Measurements from ENCODE around the gene FAM136A.
"Not testable (repeated sequence)": the region's sequence is repeated elsewhere in the genome, so short reads cannot be mapped to it uniquely, and the experiment has no call there.

FAM136A gene

GRCh38 chr2:70283500-70284191 is 18.2 kb downstream of the FAM136A start:
- DNase-seq: no peak

GRCh38 chr2:70282439-70282838 is 19.4 kb downstream of the FAM136A start:
- no peak for DNase-seq

DNA sequence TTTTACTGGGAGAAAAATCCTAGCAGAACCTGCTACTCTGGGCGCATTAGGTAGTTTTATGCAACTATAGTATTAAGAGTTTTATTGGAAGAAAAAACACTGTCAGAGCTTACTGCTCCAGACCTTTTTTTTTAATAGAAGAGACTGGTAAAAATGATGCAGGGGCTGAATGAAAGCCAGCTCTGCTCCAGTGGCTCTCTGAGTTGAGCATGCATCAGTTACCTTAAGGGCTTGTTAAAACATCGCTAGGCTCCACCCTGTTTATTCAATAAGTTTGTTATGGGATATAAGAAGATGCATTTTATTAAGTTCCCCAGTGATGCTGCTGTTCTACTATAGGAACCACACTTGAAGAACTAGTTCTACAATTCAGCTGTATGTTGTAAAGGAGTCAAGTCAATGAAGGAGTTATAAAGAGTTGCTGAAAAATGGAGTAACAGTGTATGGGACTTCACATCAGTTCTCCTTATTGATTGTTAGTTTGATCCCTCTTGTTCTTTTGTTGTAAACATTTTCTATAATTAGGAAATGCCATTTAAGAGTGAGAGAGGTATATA is 21.5 kb downstream of the FAM136A start:
- no peak for DNase-seq

GRCh38 chr2:70270323-70270722 is 31.5 kb downstream of the FAM136A start:
- no peak for DNase-seq

DNA sequence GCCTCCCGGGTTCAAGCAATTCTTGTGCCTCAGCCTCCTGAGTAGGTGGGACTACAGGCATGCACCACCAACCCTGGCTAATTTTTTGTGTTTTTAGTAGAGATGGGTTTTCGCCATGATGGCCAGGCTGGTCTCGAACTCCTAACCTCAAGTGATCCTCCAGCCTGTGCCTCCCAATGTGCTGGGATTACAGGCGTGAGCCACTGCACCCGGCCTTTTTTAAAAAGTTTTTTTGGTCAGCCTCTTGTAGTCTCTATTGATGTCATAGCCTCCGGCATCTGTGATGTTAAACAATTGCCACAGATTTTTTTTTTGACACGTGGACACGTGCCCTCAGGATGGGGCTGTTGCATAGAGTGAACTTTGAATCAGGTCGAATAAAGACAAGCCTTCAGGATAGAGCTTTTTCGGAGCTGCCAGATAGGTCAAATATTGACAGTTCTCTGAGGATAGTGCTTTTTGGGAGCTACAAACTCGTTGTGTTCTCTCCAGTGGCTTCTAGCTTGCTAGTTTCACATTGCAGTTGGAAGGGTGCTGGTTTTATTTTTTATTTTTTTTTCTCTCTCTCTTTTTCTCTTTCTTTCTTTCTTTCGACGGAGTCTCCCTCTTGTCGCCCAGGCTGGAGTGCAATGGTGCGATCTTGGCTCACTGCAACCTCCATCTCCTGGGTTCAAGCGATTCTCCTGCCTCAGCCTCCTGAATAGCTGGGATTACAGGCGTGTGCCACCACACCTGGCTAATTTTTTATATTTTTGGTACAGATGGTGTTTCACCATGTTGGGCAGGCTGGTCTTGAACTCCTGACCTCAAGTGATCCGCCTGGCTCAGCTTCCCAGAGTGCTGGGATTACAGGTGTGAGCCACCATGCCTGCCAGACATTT is 32.2 kb downstream of the FAM136A start:
- not testable (repeated sequence) for DNase-seq

DNA sequence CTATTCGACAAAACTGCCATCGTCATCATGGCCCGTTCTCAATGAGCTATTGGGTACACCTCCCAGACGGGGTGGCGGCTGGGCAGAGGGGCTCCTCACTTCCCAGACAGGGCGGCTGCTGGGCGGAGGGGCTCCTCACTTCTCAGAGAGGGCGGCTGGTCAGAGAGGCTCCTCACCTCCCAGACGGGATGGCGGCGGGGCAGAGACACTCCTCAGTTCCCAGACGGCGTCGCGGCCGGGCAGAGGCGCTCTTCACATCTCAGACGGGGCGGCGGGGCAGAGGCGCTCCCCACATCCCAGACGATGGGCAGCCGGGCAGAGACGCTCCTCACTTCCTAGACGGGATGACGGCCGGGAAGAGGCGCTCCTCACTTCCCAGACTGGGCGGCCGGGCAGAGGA is 34.9 kb downstream of the FAM136A start:
- not testable (repeated sequence) for DNase-seq

- no peak for DNase-seq
Measured at GRCh38 chr2:70261501-70261900, 40.4 kb downstream of the FAM136A start.

DNA sequence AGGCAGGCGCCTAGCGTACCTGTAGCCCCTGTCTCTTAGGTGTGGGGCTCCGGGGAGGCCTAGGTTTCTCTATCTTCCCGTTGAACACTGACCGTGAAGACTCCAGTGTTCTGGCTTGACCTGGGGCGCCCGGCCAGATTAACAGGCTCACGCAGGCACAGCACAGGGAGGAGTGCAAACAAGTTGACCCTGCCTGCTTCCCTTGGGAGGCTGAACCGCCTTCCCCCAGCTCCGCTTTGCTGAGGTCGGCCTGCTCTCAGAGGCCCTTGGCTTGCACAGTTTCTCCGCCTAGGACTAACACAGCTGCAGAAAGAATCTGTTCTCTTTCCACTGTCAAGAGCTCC is 43.4 kb downstream of the FAM136A start:
- DNase-seq: peak; percentile 47

DNA sequence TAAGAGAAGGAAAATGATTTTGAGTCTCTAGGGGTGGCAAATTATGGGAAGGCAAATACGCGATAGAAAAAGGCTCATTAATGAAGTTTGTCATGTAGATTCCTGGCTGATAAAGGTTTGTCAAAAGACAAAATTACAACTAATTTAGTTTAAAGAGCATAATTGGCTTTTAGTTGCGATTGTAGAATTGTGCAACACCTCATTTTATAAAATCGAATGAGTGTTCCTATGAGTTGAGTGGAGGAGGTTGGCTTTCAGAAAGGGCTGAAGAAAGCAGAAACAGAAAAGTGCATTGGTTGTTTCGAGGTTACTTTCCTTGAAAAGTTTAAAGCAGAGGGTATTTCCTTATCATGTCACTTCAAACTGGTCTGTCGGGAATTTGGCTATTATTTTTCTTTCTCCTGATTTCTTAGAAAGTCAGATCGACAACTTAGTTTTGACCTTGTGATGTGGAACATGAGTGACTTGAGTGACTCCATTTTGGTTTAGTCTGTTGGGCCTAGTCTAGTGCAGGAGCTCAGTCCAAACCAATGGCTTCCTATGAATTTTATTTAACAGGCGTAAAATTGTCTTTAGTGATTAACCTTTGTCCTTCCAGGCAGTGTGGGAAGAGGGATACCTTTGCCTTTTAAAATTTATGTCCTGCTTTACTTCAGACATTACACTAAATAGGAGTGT is 46.1 kb downstream of the FAM136A start:
- DNase-seq: no peak

- DNase-seq: no peak
Measured at GRCh38 chr2:70250434-70250833, 51.4 kb downstream of the FAM136A start.

DNA sequence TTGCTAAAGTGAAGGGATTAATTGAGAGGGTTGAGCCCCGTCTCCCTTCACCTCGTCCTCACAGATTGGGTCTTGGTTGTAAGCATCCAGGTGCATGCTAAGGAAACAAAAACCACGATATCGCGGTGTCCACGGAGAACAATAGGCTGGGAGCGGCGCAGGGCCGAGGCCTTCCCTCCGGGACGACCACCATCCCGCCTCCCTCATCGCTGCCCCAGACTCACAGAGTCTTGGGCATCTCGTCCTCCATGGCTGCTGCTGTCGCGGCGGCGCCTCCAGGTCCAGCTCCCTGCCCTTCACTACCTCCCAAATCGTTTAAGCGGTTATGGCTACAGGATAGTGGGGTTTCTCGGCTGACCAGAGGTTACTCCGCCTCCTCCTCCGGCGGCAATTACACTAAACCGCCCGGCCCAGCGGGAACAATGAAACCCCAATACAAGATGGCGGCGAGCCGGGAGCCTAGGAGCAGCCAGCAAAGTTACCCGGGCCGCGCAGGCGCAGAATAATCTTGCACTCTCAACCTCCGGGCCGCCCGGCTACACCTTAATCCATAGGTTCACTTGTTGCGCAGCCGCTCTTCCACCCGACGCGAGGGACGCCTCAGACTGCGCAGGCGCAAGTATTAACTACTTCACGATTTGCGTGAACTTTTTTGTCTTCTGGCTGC is 53.6 kb downstream of the FAM136A start, which contains the start of gene TIA1:
TIA1 (minus strand) TSS at position 448 of the 667 bp plus-strand sequence; CDS start at position 250, 198 bp downstream.
- DNase-seq: peak; percentile 99

DNA sequence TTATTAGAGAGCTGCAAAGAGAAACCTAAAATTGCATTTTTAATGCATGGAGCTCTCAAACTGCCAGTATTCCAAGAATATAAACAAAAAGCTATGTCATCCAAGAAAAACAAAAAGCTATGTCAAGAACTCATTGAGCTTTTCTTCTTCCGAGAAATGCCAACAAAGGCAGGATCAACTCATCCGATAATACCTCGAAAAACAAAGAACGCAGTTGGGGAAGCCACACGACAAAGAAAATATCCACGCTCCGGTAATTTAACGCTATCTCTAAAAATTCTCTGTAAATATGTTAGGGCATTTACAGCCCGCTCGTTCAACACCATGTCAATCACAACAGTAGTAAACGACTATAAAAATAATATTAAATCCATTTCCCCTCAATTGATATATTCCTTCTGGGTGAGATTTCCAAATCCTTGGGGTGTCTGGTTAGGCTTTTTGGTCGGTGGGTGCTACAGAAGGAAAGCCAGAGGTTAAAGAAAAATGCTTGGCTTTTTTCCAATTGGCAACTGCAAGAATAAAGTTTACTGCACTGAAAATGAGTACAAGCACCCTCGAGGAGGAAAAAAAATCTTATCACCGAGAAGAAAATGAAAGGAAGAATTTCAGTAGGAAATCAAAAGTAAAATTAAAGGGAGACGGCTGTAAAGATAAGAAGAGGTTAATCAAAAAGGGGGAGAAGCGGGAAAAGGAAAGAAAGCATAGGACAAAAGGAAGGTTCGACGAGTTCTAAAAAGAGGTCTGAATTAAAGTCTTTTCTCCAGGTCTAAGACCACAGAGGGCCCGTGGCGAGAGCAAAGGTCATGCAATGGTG is 54.3 kb downstream of the FAM136A start:
- DNase-seq: peak; percentile 47

Measured in NCI-H1105 treated with DMSO at 0.1 percent for 48 hours (cell line).